ENCODE data around the gene ACBD3. TPM values are rescaled to one million over a fixed set of nuclear protein-coding genes. Genes with fewer than 3 reads are reported as not detected.
A peak's percentile ranks its signal among the peaks of the same experiment; 100 is the strongest.
"Not testable (repeated sequence)": the region's sequence is repeated elsewhere in the genome, so short reads cannot be mapped to it uniquely, and the experiment has no call there.

Gene ACBD3
- total RNA-seq, 1 experiment from 2014 or later, result 39.2 TPM

- DNase-seq (ENCODE audit: low read depth), result no peak
- in situ Hi-C loops (cut with HindIII; ENCODE audit: low pct_unique_long_range_greater_than_20kb, low sequenced_read_pairs), result no loop called here
Measured at GRCh38 chr1:226203655-226204054, 17.1 kb upstream of the ACBD3 start.

DNA sequence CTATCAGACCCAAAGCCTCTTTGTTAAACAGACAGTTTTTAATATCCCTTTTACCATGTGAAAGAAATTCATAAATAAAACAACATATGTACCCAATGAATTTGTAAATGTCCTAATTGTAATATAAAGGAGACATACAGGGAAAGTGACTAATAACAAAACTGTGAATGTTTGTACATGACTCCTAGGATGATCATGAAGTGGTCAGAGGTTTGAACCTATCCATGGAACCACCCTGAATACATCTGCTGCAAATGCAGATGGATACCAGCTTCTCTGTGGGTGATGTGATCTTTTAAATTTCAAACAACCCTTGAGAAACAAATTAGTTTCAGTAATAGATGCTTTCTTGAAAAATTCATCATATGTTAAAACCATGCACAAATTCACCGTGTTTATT, 16.7 kb upstream of the ACBD3 start:
- no peak for DNase-seq (ENCODE audit: low read depth)

DNA sequence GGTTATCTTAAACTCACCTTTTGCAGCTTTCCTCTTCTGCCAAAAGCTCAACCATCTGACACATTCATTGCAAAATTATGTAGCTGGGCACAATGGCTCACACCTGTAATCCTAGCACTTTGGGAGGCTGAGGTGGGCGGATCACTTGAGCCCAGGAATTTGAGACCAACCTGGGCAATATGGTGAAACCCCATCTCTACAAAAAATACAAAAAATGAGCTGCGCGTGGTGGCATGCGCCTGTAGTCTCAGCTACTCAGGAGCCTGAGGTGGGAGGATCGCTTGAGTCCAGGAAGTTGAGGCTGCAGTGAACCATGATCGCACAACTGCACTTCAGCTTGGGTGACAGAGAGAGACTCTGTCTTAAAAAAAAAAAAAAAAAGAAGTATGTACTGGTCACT, 16.1 kb upstream of the ACBD3 start:
- in situ Hi-C loops (cut with HindIII; ENCODE audit: low pct_unique_long_range_greater_than_20kb, low sequenced_read_pairs); DNase-seq (ENCODE audit: low read depth): not testable (repeated sequence)

More for the DNA sequence above, 16.7 kb upstream of the ACBD3 start:
- in situ Hi-C loops (cut with HindIII; ENCODE audit: low pct_unique_long_range_greater_than_20kb, low sequenced_read_pairs), result no loop called here

GRCh38 chr1:226202246-226202645, 15.7 kb upstream of the ACBD3 start:
- in situ Hi-C loops (cut with HindIII; ENCODE audit: low pct_unique_long_range_greater_than_20kb, low sequenced_read_pairs), result no loop called here
- DNase-seq (ENCODE audit: low read depth), result no peak

DNA sequence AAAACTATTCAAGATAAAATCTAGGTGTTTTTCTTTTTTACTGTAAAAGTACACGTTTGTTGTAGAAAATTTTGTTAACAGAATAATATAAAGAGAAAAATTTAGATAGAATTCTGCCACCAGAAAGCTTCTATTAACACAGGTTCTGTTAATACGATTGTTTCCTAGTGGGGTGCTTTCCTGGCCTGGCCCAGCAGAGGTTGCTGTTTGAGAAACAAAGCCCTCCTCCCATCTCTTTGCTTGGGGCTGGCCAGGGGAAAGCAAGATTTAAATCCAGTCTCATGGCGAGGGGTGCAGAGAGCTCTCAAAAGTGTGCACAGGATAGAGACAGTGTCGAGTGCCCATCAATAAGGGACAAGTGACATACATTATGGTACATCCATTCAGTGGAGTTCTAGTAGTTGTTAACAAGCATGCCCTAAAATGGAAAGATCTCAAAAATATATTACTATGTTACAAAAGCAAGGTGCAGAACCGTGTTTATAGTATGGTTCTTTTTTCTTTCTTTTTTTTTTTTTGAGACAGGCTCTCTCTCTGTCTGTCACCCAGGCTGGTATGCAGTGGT, 14.6 kb upstream of the ACBD3 start:
- in situ Hi-C loops (cut with HindIII; ENCODE audit: low pct_unique_long_range_greater_than_20kb, low sequenced_read_pairs), result no loop called here

GRCh38 chr1:226199971-226200370, 13.4 kb upstream of the ACBD3 start:
- in situ Hi-C loops (cut with HindIII; ENCODE audit: low pct_unique_long_range_greater_than_20kb, low sequenced_read_pairs), result no loop called here
- no peak for DNase-seq (ENCODE audit: low read depth)

More for the DNA sequence above, 14.6 kb upstream of the ACBD3 start:
- no peak for DNase-seq (ENCODE audit: low read depth)

DNA sequence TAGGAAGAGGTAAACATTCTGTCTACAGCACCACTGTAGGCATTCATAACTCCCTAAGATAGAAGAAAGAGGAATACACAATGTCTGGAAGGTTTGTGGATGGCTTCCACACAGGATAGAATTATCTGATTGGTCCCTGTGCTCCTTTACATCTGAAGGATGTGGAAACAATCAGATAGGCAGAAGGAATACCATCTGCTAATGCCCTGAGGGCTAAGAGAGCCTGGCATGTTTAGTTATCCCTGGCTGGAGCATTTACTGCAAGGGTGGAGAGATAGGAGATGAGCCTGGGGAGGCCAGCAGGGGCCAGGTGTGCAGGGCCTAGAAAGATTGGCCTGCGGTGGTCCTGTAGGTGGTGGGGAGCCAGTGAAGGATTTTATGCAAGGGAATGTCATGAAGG, 8.6 kb upstream of the ACBD3 start:
- no peak for DNase-seq (ENCODE audit: low read depth)
- in situ Hi-C loops (cut with HindIII; ENCODE audit: low pct_unique_long_range_greater_than_20kb, low sequenced_read_pairs), result no loop called here

- in situ Hi-C loops (cut with HindIII; ENCODE audit: low pct_unique_long_range_greater_than_20kb, low sequenced_read_pairs), result no loop called here
- DNase-seq (ENCODE audit: low read depth), result no peak
Measured at GRCh38 chr1:226187380-226187779, 839 bp upstream of the ACBD3 start.

DNA sequence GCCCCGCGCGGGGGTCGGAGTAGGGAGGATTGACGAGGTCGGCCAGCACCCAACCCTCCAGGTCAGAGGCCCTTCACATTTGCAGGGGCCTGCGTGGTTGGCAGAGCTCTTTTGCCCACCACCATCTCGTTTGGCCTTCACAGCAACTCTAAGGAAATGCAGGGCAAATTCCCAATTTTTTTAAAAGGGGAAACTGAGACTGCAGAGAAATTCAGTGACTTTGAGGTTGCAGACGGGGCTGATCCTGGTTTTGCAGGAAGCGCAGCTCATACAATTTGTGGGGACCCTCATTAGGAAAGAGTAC, 430 bp upstream of the ACBD3 start:
- no peak for DNase-seq (ENCODE audit: low read depth)
- in situ Hi-C loops (cut with HindIII; ENCODE audit: low pct_unique_long_range_greater_than_20kb, low sequenced_read_pairs), result no loop called here

DNA sequence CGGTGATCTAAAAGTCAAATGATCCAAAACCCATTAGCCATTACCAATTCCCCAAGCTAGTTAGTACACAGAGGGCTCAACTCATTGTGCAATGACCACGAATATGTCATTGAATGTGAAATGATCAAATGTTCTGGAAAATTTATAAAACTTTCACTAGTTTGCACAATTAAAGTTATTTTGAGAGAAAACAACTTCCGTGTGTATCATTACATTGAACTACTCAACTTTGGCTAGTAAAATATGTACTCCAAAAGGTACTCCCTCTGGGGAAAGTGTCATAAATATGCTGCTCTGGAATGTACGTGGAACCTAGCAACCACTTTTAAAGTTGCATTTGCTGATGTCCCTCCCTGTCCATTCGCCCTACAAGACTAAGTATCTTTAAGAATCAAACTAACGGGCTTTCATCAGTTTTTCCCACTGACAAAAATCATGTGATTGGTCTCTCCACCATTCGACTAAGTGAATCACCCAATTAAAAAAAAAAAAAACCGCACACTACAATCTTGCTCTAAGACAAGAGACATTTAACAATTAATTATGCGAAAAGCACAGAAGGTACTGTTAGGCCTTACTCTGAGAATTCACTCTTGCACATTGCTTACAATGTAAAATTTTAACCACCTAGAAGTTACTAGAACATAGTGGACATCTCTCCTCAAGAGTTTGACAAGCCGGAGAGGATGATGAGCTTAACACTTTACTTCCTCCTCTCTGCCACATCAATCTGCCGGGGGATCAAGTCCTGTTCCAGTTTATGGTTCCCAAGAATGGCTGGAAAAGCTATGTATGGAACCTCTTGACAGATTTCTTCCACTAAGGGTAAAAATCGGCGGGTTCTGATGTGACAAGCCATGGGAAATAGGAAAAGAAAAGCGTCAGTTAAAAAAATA, 1.2 kb downstream of the ACBD3 start:
- in situ Hi-C loops (cut with HindIII; ENCODE audit: low pct_unique_long_range_greater_than_20kb, low sequenced_read_pairs), result no loop called here
- DNase-seq (ENCODE audit: low read depth), result peak; percentile 35

GRCh38 chr1:226181996-226182714, 4.4 kb downstream of the ACBD3 start:
- in situ Hi-C loops (cut with HindIII; ENCODE audit: low pct_unique_long_range_greater_than_20kb, low sequenced_read_pairs), result no loop called here
- peak; percentile 94 for DNase-seq (ENCODE audit: low read depth)

- no peak for DNase-seq (ENCODE audit: low read depth)
- in situ Hi-C loops (cut with HindIII; ENCODE audit: low pct_unique_long_range_greater_than_20kb, low sequenced_read_pairs), result no loop called here
Measured at GRCh38 chr1:226176870-226177269, 9.7 kb downstream of the ACBD3 start.

GRCh38 chr1:226172589-226172988, 14.0 kb downstream of the ACBD3 start:
- DNase-seq (ENCODE audit: low read depth), result no peak
- in situ Hi-C loops (cut with HindIII; ENCODE audit: low pct_unique_long_range_greater_than_20kb, low sequenced_read_pairs), result no loop called here

DNA sequence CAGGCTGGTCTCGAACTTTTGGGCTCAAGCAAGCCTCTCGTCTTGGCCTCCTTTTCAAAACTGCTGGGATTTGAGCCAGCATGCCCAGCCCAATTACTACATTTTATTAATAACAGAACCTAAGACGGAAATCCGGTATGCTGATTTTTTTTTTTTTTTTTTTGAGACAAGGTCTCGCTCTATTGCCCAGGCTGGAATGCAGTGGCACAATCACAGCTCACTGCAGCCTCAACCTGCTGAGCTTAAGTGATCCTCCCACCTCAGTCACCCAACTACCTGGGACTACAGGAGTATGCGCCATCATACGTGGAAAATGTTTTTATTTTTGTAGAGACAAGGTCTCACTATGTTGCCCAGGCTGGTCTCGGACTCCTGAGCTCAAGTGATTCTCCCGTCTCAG, 20.2 kb downstream of the ACBD3 start:
- DNase-seq (ENCODE audit: low read depth), result peak; percentile 30
- in situ Hi-C loops (cut with HindIII; ENCODE audit: low pct_unique_long_range_greater_than_20kb, low sequenced_read_pairs), result no loop called here

GRCh38 chr1:226164154-226164553, 22.4 kb downstream of the ACBD3 start:
- no peak for DNase-seq (ENCODE audit: low read depth)
- in situ Hi-C loops (cut with HindIII; ENCODE audit: low pct_unique_long_range_greater_than_20kb, low sequenced_read_pairs), result no loop called here

GRCh38 chr1:226162898-226163297, 23.6 kb downstream of the ACBD3 start:
- no peak for DNase-seq (ENCODE audit: low read depth)
- in situ Hi-C loops (cut with HindIII; ENCODE audit: low pct_unique_long_range_greater_than_20kb, low sequenced_read_pairs), result no loop called here

- in situ Hi-C loops (cut with HindIII; ENCODE audit: low pct_unique_long_range_greater_than_20kb, low sequenced_read_pairs), result no loop called here
Measured at GRCh38 chr1:226158983-226159382, 27.6 kb downstream of the ACBD3 start.

GRCh38 chr1:226158457-226158856, 28.1 kb downstream of the ACBD3 start:
- in situ Hi-C loops (cut with HindIII; ENCODE audit: low pct_unique_long_range_greater_than_20kb, low sequenced_read_pairs), result no loop called here
- DNase-seq (ENCODE audit: low read depth), result no peak

More at GRCh38 chr1:226158983-226159382, 27.6 kb downstream of the ACBD3 start:
- DNase-seq (ENCODE audit: low read depth), result no peak

- in situ Hi-C loops (cut with HindIII; ENCODE audit: low pct_unique_long_range_greater_than_20kb, low sequenced_read_pairs), result no loop called here
- no peak for DNase-seq (ENCODE audit: low read depth)
Measured at GRCh38 chr1:226157761-226158316, 28.7 kb downstream of the ACBD3 start.

Data from Caki2 (cell line).